HG03108 (cell line): ENCODE results near the gene SDS.

Experiments
- ATAC-seq: cut with Tn5 transposase; IDR thresholded peaks from one replicate; pipeline ENCODE4 v1.9.1; 2021; ENCODE audit warnings: moderate library complexity; ENCODE audit not compliant: unreplicated experiment

The SDS gene

GRCh38 chr12:113403435-113404415 is at the start of gene SDS:
Gene SDS (minus strand): TSS chr12:113403887. CDS start chr12:113399708, 4,179 bp downstream.
- no peak for ATAC-seq

GRCh38 chr12:113453330-113453729 is 49.6 kb upstream of the SDS start:
- ATAC-seq, result no peak

- ATAC-seq, result no peak
These were observed 48.8 kb upstream of the SDS start for GRCh38 chr12:113452458-113452857.

GRCh38 chr12:113449839-113450238 is 46.2 kb upstream of the SDS start:
- ATAC-seq, result no peak

GRCh38 chr12:113449299-113449698 is 45.6 kb upstream of the SDS start:
- ATAC-seq, result no peak

GRCh38 chr12:113448873-113449272 is 45.2 kb upstream of the SDS start:
- ATAC-seq, result no peak

GRCh38 chr12:113445544-113446171 is 42.0 kb upstream of the SDS start:
- ATAC-seq, result no peak

GRCh38 chr12:113443030-113443539 is 39.4 kb upstream of the SDS start:
- ATAC-seq, result no peak

GRCh38 chr12:113440947-113441782 is 37.5 kb upstream of the SDS start:
- ATAC-seq, result no peak

GRCh38 chr12:113440336-113440735 is 36.6 kb upstream of the SDS start:
- no peak for ATAC-seq

GRCh38 chr12:113439606-113440030 is 35.9 kb upstream of the SDS start:
- ATAC-seq, result no peak

GRCh38 chr12:113439301-113439597 is 35.6 kb upstream of the SDS start:
- no peak for ATAC-seq

GRCh38 chr12:113438523-113439300 is 35.0 kb upstream of the SDS start:
- no peak for ATAC-seq

- ATAC-seq, result no peak
These were observed 34.0 kb upstream of the SDS start for GRCh38 chr12:113437729-113438100.

- ATAC-seq, result no peak
These were observed 33.5 kb upstream of the SDS start for GRCh38 chr12:113436993-113437728.

- no peak for ATAC-seq
These were observed 32.9 kb upstream of the SDS start for GRCh38 chr12:113436586-113436985.

GRCh38 chr12:113435367-113435766 is 31.7 kb upstream of the SDS start:
- no peak for ATAC-seq

- ATAC-seq, result no peak
These were observed 29.3 kb upstream of the SDS start for GRCh38 chr12:113432986-113433385.

- ATAC-seq, result no peak
These were observed 24.8 kb upstream of the SDS start for GRCh38 chr12:113428482-113428881.

GRCh38 chr12:113427882-113428281 is 24.2 kb upstream of the SDS start:
- no peak for ATAC-seq
